Naive thymus-derived CD4-positive, alpha-beta T cell (primary cell): ENCODE results near the gene SLC13A5. TPM values are rescaled to one million over a fixed set of nuclear protein-coding genes. Genes with fewer than 3 reads are reported as not detected.
"Not testable (repeated sequence)": the region's sequence is repeated elsewhere in the genome, so short reads cannot be mapped to it uniquely, and the experiment has no call there.

Experiments used
- ATAC-seq: fragments of 150-1000 bp; cut with Tn5 transposase; 2 replicates; pipeline ENCODE4 v1.10.0; 2021; ENCODE audit warnings: mild to moderate bottlenecking, moderate library complexity
- CTCF ChIA-PET: fragments of 350-600 bp; sonication (Branson Sonifier 250); formaldehyde crosslinking; loops from one replicate; lab custom pipeline; 2021; ENCODE audit warnings: antibody characterized with exemption; lab: Charles Lee
- POLR2A ChIA-PET: fragments of 350-600 bp; sonication (Branson Sonifier 250); formaldehyde crosslinking; loops from one replicate; lab custom pipeline; 2021; ENCODE audit warnings: antibody characterized with exemption, inconsistent platforms; lab: Charles Lee
- DNase-seq, 9 donors: peaks; one replicate each; pipeline versions ENCODE4 v3.0.0 to v3.0.0-alpha.2; 2020 to 2022; ENCODE audit warnings: mixed read lengths in 1 of 9
- H3K27ac ChIP-seq: one replicate; pipeline ENCODE4 v1.7.0; 2013; ENCODE audit warnings: mild to moderate bottlenecking, low read depth, low read length, moderate library complexity
- H3K27me3 ChIP-seq, 2 donors: one replicate each; pipeline ENCODE4 v1.7.0; 2013; ENCODE audit warnings: low read length in 2 of 2, mild to moderate bottlenecking in 2 of 2, moderate library complexity in 2 of 2; ENCODE audit not compliant: control insufficient read depth in 2 of 2, insufficient read depth in 2 of 2
- H3K36me3 ChIP-seq, 3 experiments: 1 replicate in 2 of 3; 2 replicates in 1 of 3; pipeline ENCODE4 v1.7.0; 2013; ENCODE audit warnings: low read length in 3 of 3, mild to moderate bottlenecking in 3 of 3, moderate library complexity in 1 of 3; ENCODE audit not compliant: insufficient read depth in 3 of 3, control insufficient read depth in 2 of 3
- H3K4me1 ChIP-seq, 2 donors: one replicate each; pipeline ENCODE4 v1.7.0; 2013; ENCODE audit warnings: low read length in 2 of 2, mild to moderate bottlenecking in 2 of 2, moderate library complexity in 1 of 2; ENCODE audit not compliant: control insufficient read depth in 2 of 2, insufficient read depth in 2 of 2
- H3K4me3 ChIP-seq: 2 replicates; pipeline ENCODE4 v1.7.0; 2013; ENCODE audit warnings: mild to moderate bottlenecking, low read length
- H3K9me3 ChIP-seq, 3 experiments: 1 replicate in 2 of 3; 2 replicates in 1 of 3; pipeline ENCODE4 v1.7.0; 2013; ENCODE audit warnings: low read length in 3 of 3; ENCODE audit not compliant: control insufficient read depth in 2 of 3
- H3K27ac Mint-ChIP-seq, 9 donors: one replicate each; pipeline ENCODE4 v1.8.0; 2020 to 2022; ENCODE audit warnings: mixed read lengths in 9 of 9, mild to moderate bottlenecking in 8 of 9, moderate library complexity in 5 of 9, inconsistent platforms in 2 of 9
- H3K27me3 Mint-ChIP-seq, 5 donors: one replicate each; pipeline ENCODE4 v1.8.0; 2021 to 2022; ENCODE audit warnings: mixed read lengths in 5 of 5, mild to moderate bottlenecking in 1 of 5
- H3K36me3 Mint-ChIP-seq, 5 donors: one replicate each; pipeline ENCODE4 v1.8.0; 2020 to 2022; ENCODE audit warnings: mixed read lengths in 5 of 5, mild to moderate bottlenecking in 3 of 5, inconsistent platforms in 1 of 5
- H3K4me1 Mint-ChIP-seq, 7 donors: one replicate each; pipeline ENCODE4 v1.8.0; 2020 to 2022; ENCODE audit warnings: mixed read lengths in 7 of 7, mild to moderate bottlenecking in 3 of 7, inconsistent platforms in 1 of 7
- H3K4me3 Mint-ChIP-seq, 10 donors: one replicate each; pipeline ENCODE4 v1.8.0; 2020 to 2022; ENCODE audit warnings: mild to moderate bottlenecking in 10 of 10, mixed read lengths in 10 of 10, moderate library complexity in 6 of 10, inconsistent platforms in 2 of 10
- H3K9me3 Mint-ChIP-seq, 11 donors: one replicate each; pipeline ENCODE4 v1.8.0; 2020 to 2022; ENCODE audit warnings: mixed read lengths in 11 of 11, mild to moderate bottlenecking in 4 of 11, inconsistent platforms in 1 of 11, moderate library complexity in 1 of 11
- intact Hi-C, 2 donors: fragments of 100-400 bp; cut with micrococcal nuclease; formaldehyde crosslinking; loops; one replicate each; pipeline ENCODE4 v1.15.1; 2023
- polyA plus RNA-seq, 2 donors: library from polyadenylated mRNA; unstranded; fragments of 300-500 nt; fragmentation: Illumina TruSeq; gene quantifications; one replicate each; pipeline ENCODE4 v1.2.3, GENCODE V29; 2021
- total RNA-seq, 6 experiments: library from RNA in 5 of 6; stranded (reverse) in 5 of 6; gene quantifications; 1 replicate in 5 of 6; 2 replicates in 1 of 6; pipeline ENCODE4 v1.2.3 and lab custom pipeline; 2021 to 2026

SLC13A5 gene
- total and polyA plus RNA-seq, 7 experiments from 2014 or later: not detected

- Histone ChIP-seq H3K4me3 (no peak overlapping the region), H3K27me3 (no peaks in the 10 kb centered on the region), H3K27ac (no peak overlapping the region), H3K4me1 (peaks cover 7 to 14% of the 10 kb centered on the region in 2 donors), H3K9me3 (no peaks in the 10 kb centered on the region), H3K36me3 (no peaks in the 10 kb centered on the region)
- Mint-ChIP-seq H3K36me3 (peaks cover 0 to 22% (median 0%) of the 10 kb centered on the region in 5 donors), H3K27ac (peak overlapping the region in 3 of 9 donors; percentile 18 to 88 (median 61)), H3K9me3 (no peaks in the 10 kb centered on the region), H3K4me1 (peaks cover 29 to 46% (median 39%) of the 10 kb centered on the region in 7 donors), H3K4me3 (peak overlapping the region in 5 of 10 donors; percentile 6 to 76 (median 48)), H3K27me3 (peaks cover 0 to 27% (median 0%) of the 10 kb centered on the region in 5 donors)
- POLR2A ChIA-PET: interaction anchor here (0.7 kb wide), 1 partner anchor 19 kb away, joined by 3 read pairs; no protein-coding TSS in a partner anchor
- DNase-seq: no peak
- intact Hi-C loops: loop anchor here in 1 of 2 donors (10.0 kb wide), 1 partner anchor 185 kb away; no protein-coding TSS in a partner anchor
- CTCF ChIA-PET: no interaction called here
- no peak for ATAC-seq
These were observed 53.1 kb downstream of the SLC13A5 start for GRCh38 chr17:6660101-6660500.

DNA sequence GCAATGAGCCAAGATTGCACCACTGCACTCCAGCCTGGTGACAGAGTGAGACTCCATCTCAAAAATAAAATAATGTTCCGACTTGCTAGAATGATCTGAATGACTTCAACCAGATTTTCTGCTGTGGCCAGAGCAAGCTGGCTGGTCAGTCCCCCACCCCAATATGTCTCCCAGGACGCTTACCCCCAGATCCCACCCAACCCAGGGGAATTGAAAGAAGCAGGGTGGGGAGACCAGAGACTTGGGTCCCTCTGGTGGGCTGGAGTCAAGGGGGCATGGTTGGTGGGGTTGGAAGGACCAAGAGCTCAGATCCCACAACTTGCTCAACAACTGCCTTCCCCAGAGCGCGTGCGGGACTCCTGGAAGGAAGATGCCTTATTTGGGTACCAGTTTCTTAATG is 54.8 kb downstream of the SLC13A5 start:
- POLR2A ChIA-PET: interaction anchor here (1.8 kb wide), 1 partner anchor 17 kb away, joined by 9 read pairs; the partner anchor contains the start of gene TXNDC17
- not testable (repeated sequence) for DNase-seq
- intact Hi-C loops: loop anchor here (10.0 kb wide), 2 partner anchors 556 to 1714 kb away; partner anchors contain the start of genes ACADVL (in 1 of the 2), DLG4 (in 1 of the 2), PFN1 (in 1 of the 2) and RNF167 (in 1 of the 2)

DNA sequence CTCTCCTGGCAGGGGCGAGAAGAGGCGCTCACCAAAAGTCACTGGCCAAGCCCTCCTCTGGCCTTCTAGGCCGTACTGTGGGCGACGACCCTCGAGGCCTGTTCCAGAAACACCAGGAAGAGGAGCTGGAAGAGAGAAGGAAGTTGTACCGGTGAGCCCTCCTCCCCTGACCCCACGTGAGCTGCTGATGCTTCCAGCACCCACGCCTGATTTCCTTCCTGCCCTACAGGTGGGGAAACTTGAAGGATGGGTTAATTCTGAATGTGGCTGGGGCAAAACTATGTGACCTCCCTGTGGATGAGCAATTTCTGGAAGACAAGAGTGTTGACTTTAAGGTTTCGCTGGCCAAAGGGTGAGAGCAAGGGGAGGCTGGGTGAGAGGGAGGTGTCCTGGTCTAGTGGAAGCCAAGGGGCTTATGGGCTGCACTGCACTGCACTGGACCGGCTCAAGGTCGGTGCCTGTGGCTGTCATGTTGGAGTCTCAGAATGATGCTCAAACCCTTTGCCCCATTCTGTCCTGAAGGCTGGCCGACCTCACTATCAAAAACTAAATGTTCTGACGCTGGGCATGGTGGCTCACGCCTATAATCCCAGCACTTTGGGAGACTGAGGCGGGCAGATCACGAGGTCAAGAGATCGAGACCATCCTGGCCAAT is 55.4 kb downstream of the SLC13A5 start:
- CTCF ChIA-PET: no interaction called here
- DNase-seq (no peak), ATAC-seq (no peak)
- no peaks in the 10 kb centered on the region for H3K27me3 ChIP-seq
- peak overlapping the region; percentile 70 for H3K27ac ChIP-seq
- H3K36me3 ChIP-seq: no peaks in the 10 kb centered on the region
- POLR2A ChIA-PET: interaction anchor here (1.8 kb wide), 1 partner anchor 16 kb away, joined by 9 read pairs; the partner anchor contains the start of gene TXNDC17
- peaks cover 0 to 24% (median 0%) of the 10 kb centered on the region in 5 donors for H3K36me3 Mint-ChIP-seq
- H3K4me1 Mint-ChIP-seq: peaks cover 34 to 70% (median 55%) of the 10 kb centered on the region in 7 donors
- H3K4me3 ChIP-seq: peak overlapping the region; percentile 67
- peak overlapping the region in 8 of 9 donors; percentile 71 to 95 (median 92) for H3K27ac Mint-ChIP-seq
- H3K4me1 ChIP-seq: peaks cover 7 to 21% of the 10 kb centered on the region in 2 donors
- intact Hi-C loops: loop anchor here (2.0 to 10.0 kb wide), 3 partner anchors 17 to 1713 kb away; partner anchors contain the start of genes ACADVL (in 1 of the 2), DLG4 (in 1 of the 2), KIAA0753 (in 1 of the 2) and PFN1 (in 1 of the 2)
- no peaks in the 10 kb centered on the region for H3K9me3 Mint-ChIP-seq
- H3K9me3 ChIP-seq: no peaks in the 10 kb centered on the region
- H3K4me3 Mint-ChIP-seq: peak overlapping the region; percentile 84 to 98 (median 93)
- peaks cover 0 to 38% (median 0%) of the 10 kb centered on the region in 5 donors for H3K27me3 Mint-ChIP-seq

More for the DNA sequence above, 54.8 kb downstream of the SLC13A5 start:
- H3K27ac ChIP-seq, H3K9me3 Mint-ChIP-seq, H3K36me3 ChIP-seq, CTCF ChIA-PET, H3K4me3 ChIP-seq, H3K27me3 ChIP-seq, H3K9me3 ChIP-seq, ATAC-seq: not testable (repeated sequence)
- peak overlapping the region; percentile 36 to 98 (median 92) for H3K4me3 Mint-ChIP-seq
- peak overlapping the region in 2 of 9 donors; percentile 61 to 88 for H3K27ac Mint-ChIP-seq
- H3K4me1 Mint-ChIP-seq: peaks cover 30 to 63% (median 48%) of the 10 kb centered on the region in 7 donors
- peaks cover 7 to 20% of the 10 kb centered on the region in 2 donors for H3K4me1 ChIP-seq
- H3K27me3 Mint-ChIP-seq: peaks cover 0 to 37% (median 0%) of the 10 kb centered on the region in 5 donors
- peaks cover 0 to 23% (median 0%) of the 10 kb centered on the region in 5 donors for H3K36me3 Mint-ChIP-seq

- H3K27me3 Mint-ChIP-seq: peaks cover 0 to 37% (median 0%) of the 10 kb centered on the region in 5 donors
- POLR2A ChIA-PET: interaction anchor here (1.8 kb wide), 1 partner anchor 15 kb away, joined by 9 read pairs; the partner anchor contains the start of gene TXNDC17
- DNase-seq (peak in 8 of 9 donors; percentile 48 to 80 (median 72)), ATAC-seq (peak; percentile 92)
- H3K27ac ChIP-seq: peak overlapping the region; percentile 70
- peak overlapping the region; percentile 71 to 95 (median 92) for H3K27ac Mint-ChIP-seq
- H3K4me3 Mint-ChIP-seq: peak overlapping the region; percentile 84 to 98 (median 93)
- CTCF ChIA-PET, H3K27me3 ChIP-seq, H3K9me3 ChIP-seq, H3K9me3 Mint-ChIP-seq, H3K36me3 ChIP-seq: not testable (repeated sequence)
- peaks cover 13 to 27% of the 10 kb centered on the region in 2 donors for H3K4me1 ChIP-seq
- peaks cover 35 to 77% (median 61%) of the 10 kb centered on the region in 7 donors for H3K4me1 Mint-ChIP-seq
- peak overlapping the region; percentile 67 for H3K4me3 ChIP-seq
- intact Hi-C loops: loop anchor here (2.0 to 10.0 kb wide), 3 partner anchors 16 to 1712 kb away; partner anchors contain the start of genes ACADVL (in 1 of the 2), DLG4 (in 1 of the 2), KIAA0753 (in 1 of the 2) and PFN1 (in 1 of the 2)
- peaks cover 0 to 24% (median 0%) of the 10 kb centered on the region in 5 donors for H3K36me3 Mint-ChIP-seq
These were observed 56.2 kb downstream of the SLC13A5 start for GRCh38 chr17:6656797-6657632.

DNA sequence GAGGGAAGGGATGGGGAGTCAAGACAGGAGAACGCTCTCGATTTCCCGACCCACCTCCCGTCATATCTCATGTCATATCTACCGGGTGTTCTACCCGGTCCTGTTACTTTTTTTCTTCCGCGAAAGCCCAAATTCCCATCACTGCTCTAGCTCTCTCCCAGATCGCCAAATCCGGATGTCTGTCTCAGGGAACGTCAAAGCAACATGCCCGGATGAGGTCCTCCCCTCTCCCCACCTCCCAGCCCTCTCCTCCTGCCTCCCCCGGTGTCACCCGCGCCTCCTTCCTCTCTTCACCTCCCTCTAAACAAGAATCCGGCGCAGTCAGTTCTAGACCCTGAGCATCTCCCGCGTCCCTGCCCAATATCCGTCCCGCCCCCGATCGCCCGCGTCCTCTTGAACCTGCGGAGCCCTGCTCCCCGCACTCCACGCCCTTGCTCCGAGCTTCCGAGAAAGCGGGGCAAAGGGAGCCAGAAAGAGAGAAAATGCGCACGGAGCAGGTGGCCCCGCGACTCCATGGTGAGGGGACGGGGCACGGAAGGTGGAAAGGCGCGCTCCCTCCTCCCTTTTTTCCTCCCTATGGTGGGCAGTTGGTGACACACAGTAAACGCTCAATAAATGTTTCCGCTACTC is 57.3 kb downstream of the SLC13A5 start:
- H3K4me3 ChIP-seq, POLR2A ChIA-PET: not testable (repeated sequence)
- intact Hi-C loops: loop anchor here (2.0 to 10.0 kb wide), 3 partner anchors 15 to 1711 kb away; partner anchors contain the start of genes ACADVL (in 1 of the 2), DLG4 (in 1 of the 2), KIAA0753 (in 1 of the 2) and PFN1 (in 1 of the 2)

More for the DNA sequence above, 57.3 kb downstream of the SLC13A5 start:
- H3K27ac Mint-ChIP-seq: peak overlapping the region in 7 of 9 donors; percentile 41 to 85 (median 71)
- peak overlapping the region; percentile 76 to 98 (median 84) for H3K4me3 Mint-ChIP-seq
- peaks cover 0 to 24% (median 0%) of the 10 kb centered on the region in 5 donors for H3K36me3 Mint-ChIP-seq
- H3K27me3 Mint-ChIP-seq: peaks cover 0 to 36% (median 0%) of the 10 kb centered on the region in 5 donors
- CTCF ChIA-PET, H3K27ac ChIP-seq, H3K9me3 Mint-ChIP-seq, H3K27me3 ChIP-seq, H3K36me3 ChIP-seq, ATAC-seq, H3K9me3 ChIP-seq: not testable (repeated sequence)
- peak in 3 of 9 donors; percentile 12 to 33 (median 16) for DNase-seq
- H3K4me1 ChIP-seq: peaks cover 19 to 27% of the 10 kb centered on the region in 2 donors
- H3K4me1 Mint-ChIP-seq: peaks cover 28 to 74% (median 65%) of the 10 kb centered on the region in 7 donors
